GM06990 (cell line): ENCODE measurements around the gene ARHGAP45.
A peak's percentile ranks its signal among the peaks of the same experiment; 100 is the strongest.

Experiments
- DNase-seq: peaks from one replicate; pipeline ENCODE4 v3.0.0-alpha.2; 2011; ENCODE audit not compliant: insufficient read length; ENCODE audit errors: extremely low read depth
- H3K27me3 ChIP-seq: replicated peaks from 2 replicates; pipeline ENCODE4 v1.6.0; 2011; ENCODE audit warnings: low read length; ENCODE audit not compliant: control insufficient read depth, insufficient read depth
- H3K36me3 ChIP-seq: 2 replicates; pipeline ENCODE4 v1.5.1; 2011; ENCODE audit warnings: low read length; ENCODE audit not compliant: control insufficient read depth, insufficient read depth
- H3K4me3 ChIP-seq: replicated peaks from 2 replicates; pipeline ENCODE4 v1.5.1; 2011; ENCODE audit warnings: low read depth, mild to moderate bottlenecking, control low read depth, low read length
- TF ChIP-seq, protein P1 (sequence below): IDR thresholded peaks from 2 replicates; pipeline ENCODE4 v1.5.1; 2011; ENCODE audit warnings: low read length, control low read depth, mild to moderate bottlenecking, inconsistent platforms; ENCODE audit not compliant: insufficient read depth, poor library complexity, severe bottlenecking

The ARHGAP45 gene

DNA sequence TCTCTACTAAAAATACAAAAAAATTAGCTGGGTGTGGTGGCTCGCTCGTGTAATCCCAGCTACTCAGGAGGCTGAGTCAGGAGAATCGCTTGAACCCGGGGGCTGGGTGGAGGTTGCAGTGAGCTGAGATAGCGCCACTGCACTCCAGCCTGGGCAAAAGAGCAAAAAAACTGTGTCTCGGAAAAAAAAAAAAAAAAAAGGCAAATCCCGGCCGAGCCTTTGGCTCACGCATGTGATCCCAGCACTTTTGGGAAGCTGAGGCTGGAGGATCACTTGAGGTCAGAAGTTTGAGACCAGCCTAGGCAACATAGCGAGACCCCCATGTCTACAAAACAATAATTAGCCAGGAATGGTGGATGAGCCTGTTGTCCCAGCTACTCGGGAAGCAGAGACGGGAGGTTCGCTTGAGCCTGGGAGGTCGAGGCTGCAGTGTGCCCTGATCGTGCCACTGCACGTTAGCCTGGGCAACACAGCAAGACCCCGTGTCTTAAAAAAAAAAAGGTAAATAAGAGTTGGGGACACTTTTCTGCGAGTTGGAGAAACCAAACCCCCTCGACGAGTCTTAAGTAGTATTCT is 36.3 kb downstream of the ARHGAP45 start:
- TF ChIP-seq, protein P1, sequence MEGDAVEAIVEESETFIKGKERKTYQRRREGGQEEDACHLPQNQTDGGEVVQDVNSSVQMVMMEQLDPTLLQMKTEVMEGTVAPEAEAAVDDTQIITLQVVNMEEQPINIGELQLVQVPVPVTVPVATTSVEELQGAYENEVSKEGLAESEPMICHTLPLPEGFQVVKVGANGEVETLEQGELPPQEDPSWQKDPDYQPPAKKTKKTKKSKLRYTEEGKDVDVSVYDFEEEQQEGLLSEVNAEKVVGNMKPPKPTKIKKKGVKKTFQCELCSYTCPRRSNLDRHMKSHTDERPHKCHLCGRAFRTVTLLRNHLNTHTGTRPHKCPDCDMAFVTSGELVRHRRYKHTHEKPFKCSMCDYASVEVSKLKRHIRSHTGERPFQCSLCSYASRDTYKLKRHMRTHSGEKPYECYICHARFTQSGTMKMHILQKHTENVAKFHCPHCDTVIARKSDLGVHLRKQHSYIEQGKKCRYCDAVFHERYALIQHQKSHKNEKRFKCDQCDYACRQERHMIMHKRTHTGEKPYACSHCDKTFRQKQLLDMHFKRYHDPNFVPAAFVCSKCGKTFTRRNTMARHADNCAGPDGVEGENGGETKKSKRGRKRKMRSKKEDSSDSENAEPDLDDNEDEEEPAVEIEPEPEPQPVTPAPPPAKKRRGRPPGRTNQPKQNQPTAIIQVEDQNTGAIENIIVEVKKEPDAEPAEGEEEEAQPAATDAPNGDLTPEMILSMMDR = no peak
- DNase-seq = no peak
- Histone ChIP-seq H3K36me3 (peaks cover 14% of the 10 kb centered on the region), H3K4me3 (peak overlapping the region; percentile 41; the same call in 1 of the 2 replicates), H3K27me3 (no peaks in the 10 kb centered on the region)

DNA sequence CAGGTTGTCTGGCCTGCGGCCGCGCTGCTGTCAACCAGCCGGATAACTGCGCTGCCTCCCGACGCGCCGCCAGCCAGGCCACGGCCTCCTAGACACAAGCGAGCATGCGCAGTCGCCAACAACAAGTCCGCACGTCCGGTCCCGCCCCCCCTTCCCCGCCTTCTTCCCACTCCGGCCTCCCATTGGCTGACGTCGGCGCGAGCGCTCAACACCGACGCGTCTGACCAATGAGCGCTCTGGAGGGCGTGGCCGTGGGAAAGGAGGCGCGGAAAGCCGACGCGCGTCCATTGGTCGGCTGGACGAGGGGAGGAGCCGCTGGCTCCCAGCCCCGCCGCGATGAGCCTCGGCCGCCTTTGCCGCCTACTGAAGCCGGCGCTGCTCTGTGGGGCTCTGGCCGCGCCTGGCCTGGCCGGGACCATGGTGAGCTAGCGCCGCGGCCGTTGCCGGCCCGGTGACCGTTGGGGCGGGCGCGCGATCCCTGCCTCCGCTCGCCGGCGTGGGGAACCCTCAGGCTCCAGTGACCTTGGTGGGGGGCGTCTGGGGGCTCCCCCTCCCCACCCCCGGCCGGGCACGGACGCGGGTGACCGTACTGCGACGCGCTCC is 36.8 kb downstream of the ARHGAP45 start, which contains the start of gene GPX4:
Gene GPX4, plus strand, starts transcription at position 287 of the 603 bp plus-strand sequence. Its CDS starts 50 bp downstream, at position 337.
- peak within 1 kb of the TSS; percentile 79 for H3K4me3 ChIP-seq
- H3K36me3 ChIP-seq = peaks cover 16% of the 10 kb centered on the region
- TF ChIP-seq, protein P1 = no peak
- peak; percentile 100 for DNase-seq
- H3K27me3 ChIP-seq = no peaks in the 10 kb centered on the region

DNA sequence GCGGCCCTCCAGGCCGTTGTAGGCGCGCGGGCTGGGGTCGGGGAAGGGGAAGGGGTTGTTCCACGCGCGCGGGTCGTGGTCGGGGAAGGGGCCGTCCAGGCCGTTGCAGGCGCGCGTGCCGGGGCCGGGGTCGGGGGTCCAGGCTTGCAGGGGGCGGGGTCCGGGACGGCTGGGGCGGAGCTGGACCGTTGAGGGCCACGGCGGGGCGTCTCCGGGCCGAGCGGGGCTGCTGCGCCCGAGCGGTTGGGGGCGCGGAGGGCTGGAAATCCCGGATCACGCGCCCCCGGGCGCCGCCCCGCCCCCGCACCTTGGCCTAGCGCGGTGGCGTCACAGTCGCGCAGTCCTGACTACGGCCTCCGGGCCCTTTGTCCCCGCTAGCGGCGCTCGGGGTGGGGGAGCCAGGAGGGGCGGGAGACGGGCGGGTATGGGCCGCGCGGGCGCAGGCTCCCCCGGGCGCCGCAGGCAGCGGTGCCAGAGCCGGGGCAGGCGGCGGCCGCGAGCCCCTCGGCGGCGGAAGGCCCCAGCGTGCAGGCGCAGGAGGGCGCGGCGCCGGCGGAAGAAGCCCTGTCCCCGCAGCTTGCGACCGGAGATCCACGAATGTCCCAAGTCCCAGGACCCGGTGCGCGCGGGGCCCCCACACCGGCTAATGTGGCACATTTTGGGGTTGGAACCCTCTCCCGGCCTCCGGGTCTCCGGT is 37.5 kb downstream of the ARHGAP45 start:
- Histone ChIP-seq H3K27me3 (no peaks in the 10 kb centered on the region), H3K36me3 (peaks cover 16% of the 10 kb centered on the region), H3K4me3 (peak overlapping the region; percentile 79)
- DNase-seq = peak; percentile 86
- TF ChIP-seq, protein P1 = no peak

DNA sequence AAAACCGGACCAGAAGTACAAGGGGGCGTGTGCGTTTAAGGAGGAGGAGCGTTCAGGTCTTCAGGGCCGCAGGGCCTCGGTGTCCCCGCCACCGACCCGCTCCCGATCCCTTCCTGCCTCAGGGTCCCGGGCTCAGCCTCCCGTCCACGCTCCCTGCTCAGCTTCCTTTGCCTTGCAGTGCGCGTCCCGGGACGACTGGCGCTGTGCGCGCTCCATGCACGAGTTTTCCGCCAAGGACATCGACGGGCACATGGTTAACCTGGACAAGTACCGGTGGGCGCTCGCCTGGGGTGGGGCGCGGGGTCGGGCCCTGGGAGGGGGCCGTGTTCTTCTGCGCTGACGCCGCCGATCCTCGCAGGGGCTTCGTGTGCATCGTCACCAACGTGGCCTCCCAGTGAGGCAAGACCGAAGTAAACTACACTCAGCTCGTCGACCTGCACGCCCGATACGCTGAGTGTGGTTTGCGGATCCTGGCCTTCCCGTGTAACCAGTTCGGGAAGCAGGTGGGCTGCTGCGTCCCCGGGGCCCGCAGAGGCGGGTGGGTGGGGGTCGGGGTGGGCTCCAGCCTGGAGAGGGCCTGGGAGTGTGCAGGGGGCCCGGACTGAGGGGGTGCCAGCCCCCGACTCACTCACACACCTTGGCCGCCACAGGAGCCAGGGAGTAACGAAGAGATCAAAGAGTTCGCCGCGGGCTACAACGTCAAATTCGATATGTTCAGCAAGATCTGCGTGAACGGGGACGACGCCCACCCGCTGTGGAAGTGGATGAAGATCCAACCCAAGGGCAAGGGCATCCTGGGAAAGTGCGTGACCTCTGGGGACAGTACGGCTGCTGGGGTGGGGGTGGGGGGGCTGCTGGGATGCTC is 38.3 kb downstream of the ARHGAP45 start:
- TF ChIP-seq, protein P1 = no peak
- Histone ChIP-seq H3K36me3 (peaks cover 23% of the 10 kb centered on the region), H3K27me3 (no peaks in the 10 kb centered on the region), H3K4me3 (peak overlapping the region; percentile 79)
- DNase-seq = peak; percentile 62
